Measurements from ENCODE around the gene MRPS27. TPM values are rescaled to one million over a fixed set of nuclear protein-coding genes. Genes with fewer than 3 reads are reported as not detected.
A peak's percentile ranks its signal among the peaks of the same experiment; 100 is the strongest.

The MRPS27 gene
- total and polyA plus RNA-seq, 9 of the 15 experiments (the other 6 are each of a cell fraction or from before 2014, with no cell fraction given), result 73.6 to 144 (median 106) TPM

DNA sequence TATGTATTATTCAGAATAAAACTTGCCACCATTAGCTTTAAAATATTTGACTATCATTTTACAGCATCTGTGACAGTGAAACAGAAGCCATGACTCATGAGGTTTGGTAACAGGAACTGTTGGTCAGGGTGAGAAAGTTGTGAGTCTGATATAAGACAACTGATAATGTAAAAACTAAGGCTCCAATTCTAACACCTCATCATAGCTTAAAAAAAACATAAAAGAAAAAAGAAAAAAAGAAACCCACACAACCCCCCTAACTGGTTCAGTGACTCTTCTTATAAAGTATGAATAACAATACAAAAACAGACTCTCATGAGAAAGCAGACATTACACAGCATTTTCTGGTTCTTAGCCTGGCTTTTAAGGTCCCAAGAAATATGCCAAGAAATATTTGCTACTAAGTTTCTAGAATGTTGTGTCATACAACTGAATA, 85.8 kb downstream of the MRPS27 start (continued):
- TF ChIP-seq, protein P1, sequence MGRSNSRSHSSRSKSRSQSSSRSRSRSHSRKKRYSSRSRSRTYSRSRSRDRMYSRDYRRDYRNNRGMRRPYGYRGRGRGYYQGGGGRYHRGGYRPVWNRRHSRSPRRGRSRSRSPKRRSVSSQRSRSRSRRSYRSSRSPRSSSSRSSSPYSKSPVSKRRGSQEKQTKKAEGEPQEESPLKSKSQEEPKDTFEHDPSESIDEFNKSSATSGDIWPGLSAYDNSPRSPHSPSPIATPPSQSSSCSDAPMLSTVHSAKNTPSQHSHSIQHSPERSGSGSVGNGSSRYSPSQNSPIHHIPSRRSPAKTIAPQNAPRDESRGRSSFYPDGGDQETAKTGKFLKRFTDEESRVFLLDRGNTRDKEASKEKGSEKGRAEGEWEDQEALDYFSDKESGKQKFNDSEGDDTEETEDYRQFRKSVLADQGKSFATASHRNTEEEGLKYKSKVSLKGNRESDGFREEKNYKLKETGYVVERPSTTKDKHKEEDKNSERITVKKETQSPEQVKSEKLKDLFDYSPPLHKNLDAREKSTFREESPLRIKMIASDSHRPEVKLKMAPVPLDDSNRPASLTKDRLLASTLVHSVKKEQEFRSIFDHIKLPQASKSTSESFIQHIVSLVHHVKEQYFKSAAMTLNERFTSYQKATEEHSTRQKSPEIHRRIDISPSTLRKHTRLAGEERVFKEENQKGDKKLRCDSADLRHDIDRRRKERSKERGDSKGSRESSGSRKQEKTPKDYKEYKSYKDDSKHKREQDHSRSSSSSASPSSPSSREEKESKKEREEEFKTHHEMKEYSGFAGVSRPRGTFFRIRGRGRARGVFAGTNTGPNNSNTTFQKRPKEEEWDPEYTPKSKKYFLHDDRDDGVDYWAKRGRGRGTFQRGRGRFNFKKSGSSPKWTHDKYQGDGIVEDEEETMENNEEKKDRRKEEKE (IDR thresholded peaks at IDR 0.05; ENCODE audit: borderline replicate concordance in 1 of 2, control insufficient read depth in 1 of 2, low read depth in 2 of 2, low read length in 1 of 2), result no peak
- TF ChIP-seq EP300 (IDR thresholded peaks at IDR 0.05; ENCODE audit: low read length), result peak; percentile 95
- TF ChIP-seq BACH1 (tag; IDR thresholded peaks at IDR 0.05), result peak; percentile 90
- no peak for TF ChIP-seq ZKSCAN3 (CRISPR knock-in tag; IDR thresholded peaks at IDR 0.05)
- peak; percentile 77; the same call in 1 of the 2 replicates for TF ChIP-seq SPI1 (IDR thresholded peaks at IDR 0.05; ENCODE audit: borderline replicate concordance, low read depth, low read length)
- TF ChIP-seq, protein P2, sequence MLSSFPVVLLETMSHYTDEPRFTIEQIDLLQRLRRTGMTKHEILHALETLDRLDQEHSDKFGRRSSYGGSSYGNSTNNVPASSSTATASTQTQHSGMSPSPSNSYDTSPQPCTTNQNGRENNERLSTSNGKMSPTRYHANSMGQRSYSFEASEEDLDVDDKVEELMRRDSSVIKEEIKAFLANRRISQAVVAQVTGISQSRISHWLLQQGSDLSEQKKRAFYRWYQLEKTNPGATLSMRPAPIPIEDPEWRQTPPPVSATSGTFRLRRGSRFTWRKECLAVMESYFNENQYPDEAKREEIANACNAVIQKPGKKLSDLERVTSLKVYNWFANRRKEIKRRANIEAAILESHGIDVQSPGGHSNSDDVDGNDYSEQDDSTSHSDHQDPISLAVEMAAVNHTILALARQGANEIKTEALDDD (IDR thresholded peaks at IDR 0.05), result peak; percentile 78
- TF ChIP-seq MEF2A (IDR thresholded peaks at IDR 0.05; ENCODE audit: control insufficient read depth, low read depth, low read length), result no peak
- TF ChIP-seq, protein P3, sequence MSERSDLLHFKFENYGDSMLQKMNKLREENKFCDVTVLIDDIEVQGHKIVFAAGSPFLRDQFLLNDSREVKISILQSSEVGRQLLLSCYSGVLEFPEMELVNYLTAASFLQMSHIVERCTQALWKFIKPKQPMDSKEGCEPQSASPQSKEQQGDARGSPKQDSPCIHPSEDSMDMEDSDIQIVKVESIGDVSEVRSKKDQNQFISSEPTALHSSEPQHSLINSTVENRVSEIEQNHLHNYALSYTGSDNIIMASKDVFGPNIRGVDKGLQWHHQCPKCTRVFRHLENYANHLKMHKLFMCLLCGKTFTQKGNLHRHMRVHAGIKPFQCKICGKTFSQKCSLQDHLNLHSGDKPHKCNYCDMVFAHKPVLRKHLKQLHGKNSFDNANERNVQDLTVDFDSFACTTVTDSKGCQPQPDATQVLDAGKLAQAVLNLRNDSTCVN (CRISPR knock-in tag; IDR thresholded peaks at IDR 0.05), result no peak
- TF ChIP-seq, protein P4, sequence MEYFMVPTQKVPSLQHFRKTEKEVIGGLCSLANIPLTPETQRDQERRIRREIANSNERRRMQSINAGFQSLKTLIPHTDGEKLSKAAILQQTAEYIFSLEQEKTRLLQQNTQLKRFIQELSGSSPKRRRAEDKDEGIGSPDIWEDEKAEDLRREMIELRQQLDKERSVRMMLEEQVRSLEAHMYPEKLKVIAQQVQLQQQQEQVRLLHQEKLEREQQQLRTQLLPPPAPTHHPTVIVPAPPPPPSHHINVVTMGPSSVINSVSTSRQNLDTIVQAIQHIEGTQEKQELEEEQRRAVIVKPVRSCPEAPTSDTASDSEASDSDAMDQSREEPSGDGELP (CRISPR knock-in tag; IDR thresholded peaks at IDR 0.05; ENCODE audit: borderline replicate concordance), result no peak
- TF ChIP-seq, protein P5, sequence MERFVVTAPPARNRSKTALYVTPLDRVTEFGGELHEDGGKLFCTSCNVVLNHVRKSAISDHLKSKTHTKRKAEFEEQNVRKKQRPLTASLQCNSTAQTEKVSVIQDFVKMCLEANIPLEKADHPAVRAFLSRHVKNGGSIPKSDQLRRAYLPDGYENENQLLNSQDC (CRISPR knock-in tag; IDR thresholded peaks at IDR 0.05), result no peak
- no peak; the same call in 1 of the 2 replicates for TF ChIP-seq L3MBTL2 (IDR thresholded peaks at IDR 0.05)
- TF ChIP-seq MYNN (IDR thresholded peaks at IDR 0.05), result no peak
- no peak for TF ChIP-seq MYNN (CRISPR knock-in tag; IDR thresholded peaks at IDR 0.05)
- TF ChIP-seq TAF9B (IDR thresholded peaks at IDR 0.05; ENCODE audit: partially characterized antibody), result peak; percentile 9
- TF ChIP-seq, protein P6, sequence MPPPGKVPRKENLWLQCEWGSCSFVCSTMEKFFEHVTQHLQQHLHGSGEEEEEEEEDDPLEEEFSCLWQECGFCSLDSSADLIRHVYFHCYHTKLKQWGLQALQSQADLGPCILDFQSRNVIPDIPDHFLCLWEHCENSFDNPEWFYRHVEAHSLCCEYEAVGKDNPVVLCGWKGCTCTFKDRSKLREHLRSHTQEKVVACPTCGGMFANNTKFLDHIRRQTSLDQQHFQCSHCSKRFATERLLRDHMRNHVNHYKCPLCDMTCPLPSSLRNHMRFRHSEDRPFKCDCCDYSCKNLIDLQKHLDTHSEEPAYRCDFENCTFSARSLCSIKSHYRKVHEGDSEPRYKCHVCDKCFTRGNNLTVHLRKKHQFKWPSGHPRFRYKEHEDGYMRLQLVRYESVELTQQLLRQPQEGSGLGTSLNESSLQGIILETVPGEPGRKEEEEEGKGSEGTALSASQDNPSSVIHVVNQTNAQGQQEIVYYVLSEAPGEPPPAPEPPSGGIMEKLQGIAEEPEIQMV (tag; conservative IDR thresholded peaks at IDR 0.05; ENCODE audit: low read depth), result no peak
- no peak for TF ChIP-seq TBL1XR1 (IDR thresholded peaks at IDR 0.05; ENCODE audit: low read length in 2 of 2)
- TF ChIP-seq NCOA4 (IDR thresholded peaks at IDR 0.05; ENCODE audit: partially characterized antibody), result no peak
- TF ChIP-seq GATA2 (CRISPR knock-in tag; IDR thresholded peaks at IDR 0.05), result 0 out of 2 replicates have a peak, but pooled peaks have one; percentile 22
- TF ChIP-seq RCOR1 (IDR thresholded peaks at IDR 0.05; ENCODE audit: borderline replicate concordance in 1 of 2, low read depth in 2 of 2, low read length in 2 of 2), result peak in 1 of 2 experiments; percentile 52; a peak in 1 of 4 replicates
